AG04449 (cell line): ENCODE measurements around the gene IQSEC2.

ENCODE experiments used
- CTCF ChIA-PET: fragments of 350-600 bp; formaldehyde crosslinking; extraction: SDS; loops from one replicate; lab custom pipeline; 2021; ENCODE audit warnings: antibody characterized with exemption; lab: Yijun Ruan, JAX
- POLR2A ChIA-PET: fragments of 400-600, 350-600 bp; formaldehyde crosslinking; extraction: SDS; loops from one replicate; lab custom pipeline; 2020; ENCODE audit warnings: antibody characterized with exemption, inconsistent platforms; lab: Yijun Ruan, JAX
- DNase-seq: peaks from one replicate; pipeline ENCODE4 v3.0.0-alpha.2; 2010; ENCODE audit warnings: low read depth, low spot score
- H3K4me3 ChIP-seq: 2 replicates; pipeline ENCODE4 v1.5.1; 2011; ENCODE audit warnings: low read depth, mild to moderate bottlenecking, control low read depth, low read length
- TF ChIP-seq, protein P1 (sequence below): IDR thresholded peaks from one replicate; pipeline ENCODE4 v1.5.1; 2011; ENCODE audit warnings: mild to moderate bottlenecking, moderate library complexity, low read length, control low read depth, inconsistent platforms; ENCODE audit not compliant: insufficient read depth; ENCODE audit errors: missing control alignments

IQSEC2 gene

DNA sequence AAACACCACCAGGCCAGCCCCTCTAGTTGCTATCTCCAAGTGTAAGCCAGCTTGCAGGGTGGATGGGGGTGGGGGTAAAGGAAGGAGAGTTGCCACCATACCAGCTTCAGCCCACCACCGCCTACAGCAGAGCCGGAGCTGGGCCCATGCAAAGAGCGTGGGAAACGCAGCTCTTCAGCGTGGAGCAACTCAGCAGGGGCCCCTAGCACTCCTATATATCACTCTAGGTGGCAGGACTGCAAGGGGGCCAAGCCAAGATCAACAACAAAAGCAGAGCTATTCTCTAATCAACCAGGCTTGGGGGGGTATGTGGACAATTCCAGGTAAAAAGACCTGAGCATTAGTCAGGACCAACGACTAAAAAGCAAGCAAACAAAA, 35.5 kb upstream of the IQSEC2 start:
- no peak for DNase-seq
- no peak overlapping the region for H3K4me3 ChIP-seq
- ChIA-PET POLR2A (no interaction called here), CTCF (interaction anchor here (0.8 to 10.4 kb wide), 15 partner anchors 7 to 165 kb away, joined by 3 to 86 read pairs (median 13); no protein-coding TSS in a partner anchor)
- TF ChIP-seq, protein P1, sequence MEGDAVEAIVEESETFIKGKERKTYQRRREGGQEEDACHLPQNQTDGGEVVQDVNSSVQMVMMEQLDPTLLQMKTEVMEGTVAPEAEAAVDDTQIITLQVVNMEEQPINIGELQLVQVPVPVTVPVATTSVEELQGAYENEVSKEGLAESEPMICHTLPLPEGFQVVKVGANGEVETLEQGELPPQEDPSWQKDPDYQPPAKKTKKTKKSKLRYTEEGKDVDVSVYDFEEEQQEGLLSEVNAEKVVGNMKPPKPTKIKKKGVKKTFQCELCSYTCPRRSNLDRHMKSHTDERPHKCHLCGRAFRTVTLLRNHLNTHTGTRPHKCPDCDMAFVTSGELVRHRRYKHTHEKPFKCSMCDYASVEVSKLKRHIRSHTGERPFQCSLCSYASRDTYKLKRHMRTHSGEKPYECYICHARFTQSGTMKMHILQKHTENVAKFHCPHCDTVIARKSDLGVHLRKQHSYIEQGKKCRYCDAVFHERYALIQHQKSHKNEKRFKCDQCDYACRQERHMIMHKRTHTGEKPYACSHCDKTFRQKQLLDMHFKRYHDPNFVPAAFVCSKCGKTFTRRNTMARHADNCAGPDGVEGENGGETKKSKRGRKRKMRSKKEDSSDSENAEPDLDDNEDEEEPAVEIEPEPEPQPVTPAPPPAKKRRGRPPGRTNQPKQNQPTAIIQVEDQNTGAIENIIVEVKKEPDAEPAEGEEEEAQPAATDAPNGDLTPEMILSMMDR, result no peak

DNA sequence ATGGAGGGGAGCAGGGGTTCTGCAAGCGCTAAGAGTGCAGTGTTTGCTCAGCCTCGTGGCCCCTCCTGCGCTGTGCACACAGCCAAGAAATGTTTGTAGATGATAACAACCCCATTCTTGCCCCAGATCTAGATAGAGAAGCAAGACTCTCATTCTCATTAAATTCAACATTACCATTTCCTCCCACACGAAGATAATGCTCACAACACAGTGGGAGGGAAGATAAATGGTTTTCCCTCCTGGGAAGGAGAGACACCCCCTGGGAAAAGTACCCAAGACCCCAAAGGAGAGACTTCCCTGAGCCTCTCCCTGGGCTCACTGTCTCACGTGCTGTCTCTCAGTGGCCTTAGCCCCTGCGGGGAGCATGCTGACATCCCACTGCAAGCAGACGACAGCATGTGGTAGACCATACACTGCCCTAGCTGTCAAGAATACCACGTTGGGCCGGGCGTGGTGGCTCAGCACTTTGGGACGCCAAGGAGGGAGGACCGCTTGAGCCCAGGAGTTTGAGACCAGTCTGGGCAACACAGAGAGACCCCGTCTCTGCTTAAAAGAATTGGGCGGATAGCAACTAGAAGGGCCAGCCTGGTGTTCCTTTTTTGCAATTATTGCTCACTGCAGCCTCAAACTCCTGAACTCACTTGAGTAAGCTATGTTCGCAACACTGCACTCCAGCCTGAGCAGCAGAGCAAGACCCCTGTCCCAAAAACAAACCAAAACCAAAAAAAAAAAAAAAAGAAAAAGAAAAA, 34.9 kb upstream of the IQSEC2 start:
- ChIA-PET CTCF (interaction anchor here (0.6 to 10.4 kb wide), 15 partner anchors 11 to 165 kb away, joined by 3 to 86 read pairs (median 23); partner anchors contain the start of gene HSD17B10), POLR2A (no interaction called here)
- no peak for DNase-seq
- no peak overlapping the region for H3K4me3 ChIP-seq
- TF ChIP-seq, protein P1, result no peak

DNA sequence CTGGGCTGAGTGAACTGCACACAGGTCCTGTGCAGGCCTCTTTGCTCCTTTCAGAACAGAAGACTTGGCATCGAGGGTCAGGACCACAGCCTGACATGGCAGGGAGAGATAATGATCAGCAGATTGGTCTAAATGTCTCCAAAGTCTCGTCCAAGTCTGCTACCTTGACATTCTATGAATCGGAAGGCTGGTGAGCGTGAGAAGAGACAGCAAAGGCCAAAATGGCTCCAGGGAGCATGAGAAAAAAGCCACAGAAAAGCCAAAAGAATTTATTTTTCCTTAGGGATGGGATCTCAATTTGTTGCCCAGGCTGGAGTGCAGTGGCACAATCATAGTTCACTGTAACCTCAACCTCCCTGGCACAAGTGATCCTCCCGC, 32.3 kb upstream of the IQSEC2 start:
- TF ChIP-seq, protein P1, result no peak
- CTCF ChIA-PET, result interaction anchor here (0.9 to 10.4 kb wide), 20 partner anchors 12 to 176 kb away, joined by 3 to 85 read pairs (median 6); partner anchors contain the start of gene HSD17B10
- POLR2A ChIA-PET, result interaction anchor here (0.6 kb wide), 1 partner anchor 10 kb away, joined by 4 read pairs; no protein-coding TSS in a partner anchor
- no peak for DNase-seq
- no peak overlapping the region for H3K4me3 ChIP-seq

DNA sequence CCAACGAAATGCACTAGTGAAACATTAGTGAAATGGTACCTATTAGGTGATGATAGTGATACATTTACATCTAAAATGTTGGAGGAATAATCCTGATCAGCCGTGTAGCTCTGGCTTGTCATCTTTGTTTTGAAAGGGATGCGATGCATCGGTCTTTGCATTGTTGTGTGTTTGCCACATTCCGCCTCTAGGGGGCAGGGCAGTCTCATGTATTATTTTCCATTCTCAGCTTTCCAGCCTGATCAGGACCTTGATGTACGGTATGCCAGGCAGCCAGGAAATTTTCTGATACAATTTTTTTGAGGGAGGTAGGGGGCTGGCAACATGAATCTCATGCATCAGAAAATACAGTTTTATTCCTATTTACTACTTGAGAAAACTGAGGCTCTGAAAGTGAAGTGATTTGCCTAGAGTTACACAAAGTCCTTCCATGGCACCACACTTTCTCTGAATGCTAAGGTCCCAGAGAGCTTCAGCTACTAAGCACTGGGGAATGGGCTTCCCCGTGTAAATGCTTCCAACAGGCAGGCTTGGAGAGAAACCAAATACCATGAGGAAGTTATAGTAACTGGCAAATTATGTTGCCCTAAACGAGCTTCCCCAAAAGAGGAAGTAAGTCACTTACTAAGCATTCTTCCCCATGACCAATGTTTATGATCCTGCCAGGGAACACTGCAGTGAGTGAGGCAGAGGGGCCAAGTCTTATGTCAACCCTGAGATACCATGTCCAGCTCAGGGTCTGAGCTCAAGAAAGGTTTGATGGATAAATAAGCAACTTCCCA, 31.8 kb upstream of the IQSEC2 start:
- H3K4me3 ChIP-seq, result no peak overlapping the region
- CTCF ChIA-PET, result interaction anchor here (0.6 to 10.4 kb wide), 31 partner anchors 8 to 309 kb away, joined by 3 to 85 read pairs (median 5); partner anchors contain the start of gene HSD17B10
- TF ChIP-seq, protein P1, result peak; percentile 46
- peak; percentile 4 for DNase-seq
- POLR2A ChIA-PET, result interaction anchor here (0.6 kb wide), 1 partner anchor 10 kb away, joined by 4 read pairs; no protein-coding TSS in a partner anchor

DNA sequence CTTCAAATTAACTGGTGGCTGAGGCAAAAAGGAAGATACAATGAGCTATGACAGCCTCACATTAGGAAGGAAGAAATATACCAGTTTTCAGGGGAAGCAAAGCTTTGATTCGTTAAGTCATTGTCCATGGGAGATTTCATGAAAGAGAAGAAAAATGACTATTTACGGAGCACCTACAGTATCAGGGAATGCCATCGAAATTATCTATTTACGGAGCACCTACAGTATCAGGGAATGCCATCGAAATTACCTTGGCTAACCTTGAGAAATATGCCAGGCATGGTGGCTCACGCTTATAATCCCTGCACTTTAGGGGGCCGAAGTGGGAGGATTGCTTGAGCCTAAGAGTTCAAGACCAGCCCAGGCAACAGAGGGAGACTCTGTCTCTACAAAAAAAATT, 28.5 kb upstream of the IQSEC2 start:
- no peak overlapping the region for H3K4me3 ChIP-seq
- ChIA-PET POLR2A (no interaction called here), CTCF (interaction anchor here (0.8 to 7.6 kb wide), 9 partner anchors 8 to 173 kb away, joined by 3 to 85 read pairs (median 5); no protein-coding TSS in a partner anchor)

More for the DNA sequence above, 28.5 kb upstream of the IQSEC2 start:
- TF ChIP-seq, protein P1, result no peak
- no peak for DNase-seq
